ENCODE results near the gene MAP2K5. TPM values are rescaled to one million over a fixed set of nuclear protein-coding genes. Genes with fewer than 3 reads are reported as not detected.

Gene MAP2K5
- total RNA-seq, 2 donors from 2014 or later, result 10.7 to 15.7 TPM

- no peak for DNase-seq (ENCODE audit: low spot score)
- no peak overlapping the region for H3K27ac ChIP-seq
- no peaks in the 10 kb centered on the region for H3K9me3 ChIP-seq
- no peaks in the 10 kb centered on the region for H3K27me3 ChIP-seq (replicated peaks; ENCODE audit: insufficient read depth)
- no peaks in the 10 kb centered on the region for H3K36me3 ChIP-seq
- 86% methylated on average over 3 of the region's 3 CpGs for WGBS
- no peak for TF ChIP-seq POLR2AphosphoS5 (IDR thresholded peaks at IDR 0.05)
- TF ChIP-seq POLR2A (IDR thresholded peaks at IDR 0.05), result no peak
- no peak for TF ChIP-seq CTCF (IDR thresholded peaks at IDR 0.05)
- no peaks in the 10 kb centered on the region for H3K4me1 ChIP-seq (replicated peaks)
- no peak overlapping the region for H3K4me3 ChIP-seq
- intact Hi-C loops (cut with DNase I), result no loop called here
These were observed 142.6 kb downstream of the MAP2K5 start for GRCh38 chr15:67685008-67685599.

- TF ChIP-seq POLR2A (IDR thresholded peaks at IDR 0.05) (no peak), CTCF (IDR thresholded peaks at IDR 0.05) (no peak), POLR2AphosphoS5 (IDR thresholded peaks at IDR 0.05) (no peak)
- Histone ChIP-seq H3K4me1 (replicated peaks) (no peaks in the 10 kb centered on the region), H3K9me3 (no peaks in the 10 kb centered on the region), H3K27me3 (replicated peaks; ENCODE audit: insufficient read depth) (no peaks in the 10 kb centered on the region), H3K36me3 (no peaks in the 10 kb centered on the region), H3K27ac (no peak overlapping the region), H3K4me3 (no peak overlapping the region)
- intact Hi-C loops (cut with DNase I), result no loop called here
- 96% methylated on average over 2 of the region's 2 CpGs for WGBS
- no peak for DNase-seq (ENCODE audit: low spot score)
These were observed 143.2 kb downstream of the MAP2K5 start for GRCh38 chr15:67685716-67686115.

DNA sequence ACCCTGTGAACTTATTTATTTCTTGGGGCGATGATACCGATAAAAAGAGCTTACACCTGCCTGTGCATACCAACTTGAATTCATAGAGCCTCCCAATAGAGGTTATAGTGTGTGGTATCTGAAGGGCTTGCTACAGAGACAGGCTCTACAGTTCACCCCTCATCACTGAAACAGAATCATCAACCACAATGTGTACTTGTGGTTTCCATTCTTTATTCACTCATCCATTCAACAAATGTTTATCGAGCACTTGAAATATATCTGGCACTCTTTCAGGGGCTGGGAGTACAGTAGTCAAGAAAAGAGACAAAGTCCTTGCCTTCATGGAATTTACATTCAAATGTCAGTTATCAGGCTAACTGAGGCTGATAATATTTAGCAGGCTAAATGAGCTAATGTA is 148.4 kb downstream of the MAP2K5 start:
- no peak for TF ChIP-seq CTCF (IDR thresholded peaks at IDR 0.05)
- no peak for TF ChIP-seq POLR2A (IDR thresholded peaks at IDR 0.05)
- no peak for TF ChIP-seq POLR2AphosphoS5 (IDR thresholded peaks at IDR 0.05)
- no peak overlapping the region for H3K4me3 ChIP-seq
- no peaks in the 10 kb centered on the region for H3K27me3 ChIP-seq (replicated peaks; ENCODE audit: insufficient read depth)
- no peak overlapping the region for H3K27ac ChIP-seq
- H3K9me3 ChIP-seq, result no peaks in the 10 kb centered on the region
- intact Hi-C loops (cut with DNase I), result no loop called here
- H3K4me1 ChIP-seq (replicated peaks), result no peaks in the 10 kb centered on the region
- H3K36me3 ChIP-seq, result no peaks in the 10 kb centered on the region
- WGBS, result 59% methylated on average over 3 of the region's 3 CpGs
- no peak for DNase-seq (ENCODE audit: low spot score)

GRCh38 chr15:67691450-67691849 is 148.9 kb downstream of the MAP2K5 start:
- WGBS, result 83% methylated on average over 4 of the region's 4 CpGs
- intact Hi-C loops (cut with DNase I), result no loop called here
- Histone ChIP-seq H3K36me3 (no peaks in the 10 kb centered on the region), H3K4me3 (no peak overlapping the region), H3K9me3 (no peaks in the 10 kb centered on the region), H3K27ac (no peak overlapping the region), H3K27me3 (replicated peaks; ENCODE audit: insufficient read depth) (no peaks in the 10 kb centered on the region), H3K4me1 (replicated peaks) (no peaks in the 10 kb centered on the region)
- TF ChIP-seq POLR2A (IDR thresholded peaks at IDR 0.05) (no peak), POLR2AphosphoS5 (IDR thresholded peaks at IDR 0.05) (no peak)
- DNase-seq (ENCODE audit: low spot score), result no peak

- Histone ChIP-seq H3K9me3 (no peaks in the 10 kb centered on the region), H3K36me3 (no peaks in the 10 kb centered on the region), H3K4me1 (replicated peaks) (no peaks in the 10 kb centered on the region), H3K27me3 (replicated peaks; ENCODE audit: insufficient read depth) (no peaks in the 10 kb centered on the region), H3K4me3 (no peak overlapping the region), H3K27ac (no peak overlapping the region)
- intact Hi-C loops (cut with DNase I), result no loop called here
- WGBS, result 89% methylated on average over 3 of the region's 3 CpGs
- TF ChIP-seq CTCF (IDR thresholded peaks at IDR 0.05) (no peak), POLR2A (IDR thresholded peaks at IDR 0.05) (no peak), POLR2AphosphoS5 (IDR thresholded peaks at IDR 0.05) (no peak)
- no peak for DNase-seq (ENCODE audit: low spot score)
These were observed 150.1 kb downstream of the MAP2K5 start for GRCh38 chr15:67692573-67692972.
